Measurements from ENCODE around the gene COG6. TPM values are rescaled to one million over a fixed set of nuclear protein-coding genes. Genes with fewer than 3 reads are reported as not detected.
A peak's percentile ranks its signal among the peaks of the same experiment; 100 is the strongest.

COG6 gene
- total RNA-seq, 1 experiment from 2014 or later: 23.7 TPM

DNA sequence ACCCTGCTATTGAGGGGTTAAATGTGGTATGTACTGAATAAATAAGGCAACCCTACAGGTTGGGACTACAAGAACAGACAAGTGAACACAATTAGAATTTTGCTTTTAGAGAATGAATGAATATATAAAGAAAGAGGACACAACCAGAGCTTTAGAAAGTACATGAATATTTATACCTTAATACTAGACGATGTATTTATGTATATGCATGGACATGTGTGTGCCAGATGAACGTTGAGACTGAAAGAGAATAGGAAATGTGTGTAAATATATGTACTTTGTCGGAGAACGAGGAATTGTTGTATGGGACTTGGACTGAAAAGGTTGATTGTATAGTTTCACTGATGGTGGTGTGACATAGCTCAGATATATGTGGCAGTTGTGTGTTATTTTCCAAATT lies 9.3 kb upstream of the COG6 start:
- Histone ChIP-seq H3F3A (ENCODE audit: insufficient read depth, low read depth) (no peaks in the 10 kb centered on the region), H3K36me3 (ENCODE audit: low read depth) (no peaks in the 10 kb centered on the region), H3K9me3 (ENCODE audit: insufficient read depth, low read depth) (no peaks in the 10 kb centered on the region), H3K4me3 (no peak overlapping the region), H4K20me1 (ENCODE audit: insufficient read depth) (no peaks in the 10 kb centered on the region), H3K27ac (no peak overlapping the region), H2AFZ (no peak overlapping the region), H3K4me1 (replicated peaks; ENCODE audit: insufficient read depth) (no peaks in the 10 kb centered on the region), H3K79me2 (ENCODE audit: low read depth) (no peaks in the 10 kb centered on the region), H3K4me2 (no peak overlapping the region), H3K27me3 (ENCODE audit: insufficient read depth, low read depth) (no peaks in the 10 kb centered on the region), H3K9me2 (ENCODE audit: insufficient read depth) (no peaks in the 10 kb centered on the region)
- intact Hi-C loops (cut with micrococcal nuclease; ENCODE audit: unreplicated experiment): no loop called here
- BruUV-seq (replicated peaks): no TSS peak
- no peak for DNase-seq
- POLR2A ChIA-PET (ENCODE audit: unreplicated experiment): no interaction called here
- CTCF ChIA-PET: no interaction called here
- TF ChIP-seq, protein P1, sequence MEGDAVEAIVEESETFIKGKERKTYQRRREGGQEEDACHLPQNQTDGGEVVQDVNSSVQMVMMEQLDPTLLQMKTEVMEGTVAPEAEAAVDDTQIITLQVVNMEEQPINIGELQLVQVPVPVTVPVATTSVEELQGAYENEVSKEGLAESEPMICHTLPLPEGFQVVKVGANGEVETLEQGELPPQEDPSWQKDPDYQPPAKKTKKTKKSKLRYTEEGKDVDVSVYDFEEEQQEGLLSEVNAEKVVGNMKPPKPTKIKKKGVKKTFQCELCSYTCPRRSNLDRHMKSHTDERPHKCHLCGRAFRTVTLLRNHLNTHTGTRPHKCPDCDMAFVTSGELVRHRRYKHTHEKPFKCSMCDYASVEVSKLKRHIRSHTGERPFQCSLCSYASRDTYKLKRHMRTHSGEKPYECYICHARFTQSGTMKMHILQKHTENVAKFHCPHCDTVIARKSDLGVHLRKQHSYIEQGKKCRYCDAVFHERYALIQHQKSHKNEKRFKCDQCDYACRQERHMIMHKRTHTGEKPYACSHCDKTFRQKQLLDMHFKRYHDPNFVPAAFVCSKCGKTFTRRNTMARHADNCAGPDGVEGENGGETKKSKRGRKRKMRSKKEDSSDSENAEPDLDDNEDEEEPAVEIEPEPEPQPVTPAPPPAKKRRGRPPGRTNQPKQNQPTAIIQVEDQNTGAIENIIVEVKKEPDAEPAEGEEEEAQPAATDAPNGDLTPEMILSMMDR (conservative IDR thresholded peaks at IDR 0.05): no peak
- TF ChIP-seq EZH2 (IDR thresholded peaks at IDR 0.05; ENCODE audit: low read depth): no peak

DNA sequence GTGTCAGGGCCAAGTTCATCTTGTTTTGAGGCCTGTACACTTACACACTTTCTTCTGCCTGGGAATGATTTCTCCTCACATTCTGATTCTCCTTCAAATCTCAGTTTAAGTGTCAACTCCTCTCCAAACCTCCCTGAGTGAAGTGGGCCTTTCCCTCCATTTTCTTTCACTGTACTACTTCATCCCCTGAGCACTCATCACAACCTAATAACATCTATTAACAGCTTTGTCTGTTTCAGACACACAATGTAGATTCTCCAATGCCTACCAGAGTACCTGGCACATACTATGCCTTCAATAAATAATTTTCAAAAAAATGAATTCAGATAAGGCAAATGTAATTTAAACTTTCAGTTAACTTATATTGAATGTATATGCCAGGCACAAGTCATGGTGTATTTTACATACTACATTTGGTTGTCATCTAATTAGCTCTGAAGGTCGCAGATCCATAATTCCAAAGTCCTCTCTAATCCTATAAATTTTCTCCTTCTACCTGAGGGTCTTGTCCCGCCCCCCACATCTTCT lies 357 bp upstream of the COG6 start:
- peaks cover 4% of the 10 kb centered on the region; the same call in 1 of the 2 replicates for H3K4me1 ChIP-seq (replicated peaks; ENCODE audit: insufficient read depth)
- ChIA-PET CTCF (no interaction called here), POLR2A (ENCODE audit: unreplicated experiment) (no interaction called here)
- H3K27ac ChIP-seq: no peak overlapping the region
- peak overlapping the region; percentile 86 for H3K4me3 ChIP-seq
- H2AFZ ChIP-seq: peak overlapping the region; percentile 97
- intact Hi-C loops (cut with micrococcal nuclease; ENCODE audit: unreplicated experiment): loop anchor here (5.0 kb wide), 1 partner anchor 618 kb away; the partner anchor contains the start of genes NHLRC3 and PROSER1
- 0 out of 2 replicates have a peak, but pooled peaks cover 3% of the 10 kb centered on the region for H3K36me3 ChIP-seq (ENCODE audit: low read depth)
- H3K4me2 ChIP-seq: peak overlapping the region; percentile 79
- TF ChIP-seq, protein P1 (conservative IDR thresholded peaks at IDR 0.05): no peak
- TF ChIP-seq EZH2 (IDR thresholded peaks at IDR 0.05; ENCODE audit: low read depth): no peak
- DNase-seq: no peak
- no peaks in the 10 kb centered on the region for H3F3A ChIP-seq (ENCODE audit: insufficient read depth, low read depth)
- BruUV-seq (replicated peaks): TSS peak; percentile 89
- peaks cover 21% of the 10 kb centered on the region; the same call in 1 of the 2 replicates for H3K79me2 ChIP-seq (ENCODE audit: low read depth)
- H3K9me2 ChIP-seq (ENCODE audit: insufficient read depth): 0 out of 2 replicates have a peak, but pooled peaks cover 11% of the 10 kb centered on the region
- H4K20me1 ChIP-seq (ENCODE audit: insufficient read depth): no peaks in the 10 kb centered on the region
- no peaks in the 10 kb centered on the region for H3K9me3 ChIP-seq (ENCODE audit: insufficient read depth, low read depth)
- H3K27me3 ChIP-seq (ENCODE audit: insufficient read depth, low read depth): no peaks in the 10 kb centered on the region

GRCh38 chr13:39656325-39656677 lies 839 bp downstream of the COG6 start:
- Histone ChIP-seq H4K20me1 (ENCODE audit: insufficient read depth) (no peaks in the 10 kb centered on the region), H2AFZ (peak overlapping the region; percentile 97), H3K79me2 (ENCODE audit: low read depth) (peaks cover 21% of the 10 kb centered on the region; the same call in 1 of the 2 replicates), H3K27ac (no peak overlapping the region), H3F3A (ENCODE audit: insufficient read depth, low read depth) (no peaks in the 10 kb centered on the region), H3K9me3 (ENCODE audit: insufficient read depth, low read depth) (no peaks in the 10 kb centered on the region), H3K4me3 (peak overlapping the region; percentile 86), H3K27me3 (ENCODE audit: insufficient read depth, low read depth) (no peaks in the 10 kb centered on the region), H3K9me2 (ENCODE audit: insufficient read depth) (0 out of 2 replicates have a peak, but pooled peaks cover 11% of the 10 kb centered on the region), H3K4me1 (replicated peaks; ENCODE audit: insufficient read depth) (peaks cover 4% of the 10 kb centered on the region; the same call in 1 of the 2 replicates), H3K4me2 (peak overlapping the region; percentile 79), H3K36me3 (ENCODE audit: low read depth) (0 out of 2 replicates have a peak, but pooled peaks cover 3% of the 10 kb centered on the region)
- DNase-seq: no peak
- intact Hi-C loops (cut with micrococcal nuclease; ENCODE audit: unreplicated experiment): loop anchor here (5.0 kb wide), 1 partner anchor 619 kb away; the partner anchor contains the start of genes NHLRC3 and PROSER1
- ChIA-PET POLR2A (ENCODE audit: unreplicated experiment) (no interaction called here), CTCF (no interaction called here)
- no peak for TF ChIP-seq EZH2 (IDR thresholded peaks at IDR 0.05; ENCODE audit: low read depth)
- TF ChIP-seq, protein P1 (conservative IDR thresholded peaks at IDR 0.05): no peak
- TSS peak; percentile 32 for BruUV-seq (replicated peaks)

All from PC-9 (cell line).